NB4 (cell line): ENCODE data around the gene ZCCHC7.

Source experiments
- DNase-seq: peaks from one replicate; pipeline ENCODE4 v3.0.0; 2010; ENCODE audit warnings: low read depth
- H3K4me3 ChIP-seq: one replicate; pipeline ENCODE4 v1.5.1; 2011; ENCODE audit warnings: mild to moderate bottlenecking, low read depth, low read length, moderate library complexity
- MYC ChIP-seq: IDR thresholded peaks from 2 replicates; pipeline ENCODE4 v1.6.1; 2011; ENCODE audit warnings: low read depth, low read length
- POLR2A ChIP-seq: IDR thresholded peaks from 2 replicates; pipeline ENCODE4 v1.6.1; 2011; ENCODE audit warnings: mild to moderate bottlenecking; ENCODE audit not compliant: insufficient read length; ENCODE audit errors: extremely low read depth
- TF ChIP-seq, protein P1 (sequence below): IDR thresholded peaks from 2 replicates; pipeline ENCODE4 v1.6.1; 2011; ENCODE audit warnings: low read depth, low read length
- TF ChIP-seq, protein P2 (sequence below): IDR thresholded peaks from one replicate; pipeline ENCODE4 v1.5.1; 2012; ENCODE audit warnings: low read depth, low read length

The ZCCHC7 gene

DNA sequence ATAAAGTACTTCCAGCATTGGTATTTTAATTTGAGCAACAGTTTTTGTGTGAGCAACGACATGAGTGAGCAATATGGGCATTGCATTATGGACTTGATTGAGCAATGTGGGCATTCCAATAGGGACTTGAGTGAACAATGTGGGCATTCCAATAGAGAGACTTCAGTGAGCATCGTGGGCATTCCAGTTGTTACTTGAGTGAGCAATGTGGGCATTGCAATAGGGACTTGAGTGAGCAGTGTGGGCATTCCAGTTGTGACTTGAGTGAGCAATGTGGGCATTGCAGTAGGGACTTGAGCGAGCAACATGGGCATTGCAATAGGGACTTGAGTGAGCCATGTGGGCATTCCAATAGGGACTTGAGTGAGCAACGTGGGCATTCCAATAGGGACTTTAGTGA, 52.2 kb downstream of the ZCCHC7 start:
- H3K4me3 ChIP-seq: no peak overlapping the region
- TF ChIP-seq, protein P1, sequence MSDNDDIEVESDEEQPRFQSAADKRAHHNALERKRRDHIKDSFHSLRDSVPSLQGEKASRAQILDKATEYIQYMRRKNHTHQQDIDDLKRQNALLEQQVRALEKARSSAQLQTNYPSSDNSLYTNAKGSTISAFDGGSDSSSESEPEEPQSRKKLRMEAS: no peak
- TF ChIP-seq POLR2A (no peak), MYC (no peak)
- TF ChIP-seq, protein P2, sequence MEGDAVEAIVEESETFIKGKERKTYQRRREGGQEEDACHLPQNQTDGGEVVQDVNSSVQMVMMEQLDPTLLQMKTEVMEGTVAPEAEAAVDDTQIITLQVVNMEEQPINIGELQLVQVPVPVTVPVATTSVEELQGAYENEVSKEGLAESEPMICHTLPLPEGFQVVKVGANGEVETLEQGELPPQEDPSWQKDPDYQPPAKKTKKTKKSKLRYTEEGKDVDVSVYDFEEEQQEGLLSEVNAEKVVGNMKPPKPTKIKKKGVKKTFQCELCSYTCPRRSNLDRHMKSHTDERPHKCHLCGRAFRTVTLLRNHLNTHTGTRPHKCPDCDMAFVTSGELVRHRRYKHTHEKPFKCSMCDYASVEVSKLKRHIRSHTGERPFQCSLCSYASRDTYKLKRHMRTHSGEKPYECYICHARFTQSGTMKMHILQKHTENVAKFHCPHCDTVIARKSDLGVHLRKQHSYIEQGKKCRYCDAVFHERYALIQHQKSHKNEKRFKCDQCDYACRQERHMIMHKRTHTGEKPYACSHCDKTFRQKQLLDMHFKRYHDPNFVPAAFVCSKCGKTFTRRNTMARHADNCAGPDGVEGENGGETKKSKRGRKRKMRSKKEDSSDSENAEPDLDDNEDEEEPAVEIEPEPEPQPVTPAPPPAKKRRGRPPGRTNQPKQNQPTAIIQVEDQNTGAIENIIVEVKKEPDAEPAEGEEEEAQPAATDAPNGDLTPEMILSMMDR: no peak
- no peak for DNase-seq

DNA sequence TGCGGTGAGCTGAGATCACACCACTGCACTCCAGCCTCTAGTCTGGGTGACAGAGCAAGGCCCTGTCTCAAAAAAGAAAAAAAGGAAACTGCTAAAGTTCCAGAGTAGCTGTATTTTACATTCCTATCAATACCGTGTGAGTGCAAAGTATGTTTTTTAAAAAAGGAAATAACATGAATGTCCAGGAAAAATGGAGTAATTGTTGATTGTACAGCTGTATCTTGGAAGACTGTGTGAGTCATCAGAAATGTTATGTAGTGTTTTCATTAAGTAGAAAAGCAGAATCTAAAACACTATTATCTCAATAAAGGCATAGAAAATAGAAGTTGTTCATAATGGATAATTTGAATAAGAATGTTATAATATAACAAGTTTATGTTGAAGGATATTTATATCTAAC, 53.9 kb downstream of the ZCCHC7 start:
- no peak overlapping the region for H3K4me3 ChIP-seq
- TF ChIP-seq, protein P2: no peak
- TF ChIP-seq POLR2A: no peak
- TF ChIP-seq, protein P1: no peak
- TF ChIP-seq MYC: no peak

DNA sequence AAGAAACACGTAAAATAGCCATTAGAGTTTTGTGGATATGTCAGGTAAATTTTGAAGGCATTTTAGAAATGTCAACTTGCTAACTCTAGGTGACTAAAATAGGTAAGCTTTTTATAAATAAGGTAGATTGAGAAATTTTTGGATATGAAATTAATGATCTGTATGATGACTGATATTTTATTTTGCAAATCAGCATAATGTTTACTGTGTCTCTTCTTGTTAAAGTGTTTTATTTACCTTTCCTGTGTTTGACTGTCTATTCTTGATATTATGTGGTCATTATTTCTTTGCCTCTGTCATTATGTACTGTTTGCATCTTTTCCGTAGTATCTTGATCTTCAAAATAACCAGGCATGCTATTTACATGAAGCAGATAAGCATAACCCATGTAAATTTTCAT, 58.4 kb downstream of the ZCCHC7 start:
- no peak for DNase-seq
- H3K4me3 ChIP-seq: no peak overlapping the region
- TF ChIP-seq POLR2A: no peak
- TF ChIP-seq, protein P1: no peak
- no peak for TF ChIP-seq MYC
- TF ChIP-seq, protein P2: no peak

More for the DNA sequence above, 53.9 kb downstream of the ZCCHC7 start:
- DNase-seq: no peak

DNA sequence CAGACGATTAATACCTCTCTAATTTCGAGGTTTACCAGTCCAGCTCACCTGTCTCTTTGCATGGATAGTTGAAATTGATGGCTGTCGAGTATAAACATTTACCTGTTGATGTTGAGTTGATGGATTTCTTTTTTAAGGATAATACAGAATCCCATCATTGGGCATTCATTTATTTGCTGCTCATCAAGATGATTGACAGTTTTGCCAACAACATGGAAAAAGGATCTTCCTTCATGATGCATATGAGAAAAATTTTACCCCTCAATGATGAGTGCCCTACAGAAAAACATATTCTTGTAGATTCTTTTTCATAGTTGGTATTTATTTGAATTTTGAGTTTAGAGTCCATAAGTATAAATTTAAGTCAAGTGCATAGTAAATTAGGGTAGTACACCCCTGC, 59.2 kb downstream of the ZCCHC7 start:
- DNase-seq: no peak
- H3K4me3 ChIP-seq: no peak overlapping the region
- TF ChIP-seq POLR2A: no peak
- no peak for TF ChIP-seq MYC
- TF ChIP-seq, protein P1: no peak
- TF ChIP-seq, protein P2: no peak

DNA sequence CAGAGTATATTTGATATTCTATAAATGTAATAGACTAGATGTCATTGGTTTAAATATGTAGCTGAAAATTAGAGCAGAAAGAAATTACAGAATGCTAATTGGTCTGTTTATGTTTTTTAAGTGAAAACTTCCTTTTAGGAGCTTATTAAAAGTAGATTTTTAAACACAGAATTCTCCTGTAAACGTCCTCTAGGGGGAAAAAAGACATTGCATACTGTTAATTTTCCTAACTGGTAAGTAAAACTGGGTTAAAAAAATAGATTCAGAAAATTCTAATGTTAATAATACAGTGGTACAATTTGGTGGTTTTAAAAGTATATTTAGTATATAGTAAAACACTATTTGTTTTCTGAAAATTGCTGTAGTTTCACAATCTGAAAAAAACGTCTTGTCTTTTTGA, 59.8 kb downstream of the ZCCHC7 start:
- H3K4me3 ChIP-seq: no peak overlapping the region
- DNase-seq: no peak
- no peak for TF ChIP-seq MYC

DNA sequence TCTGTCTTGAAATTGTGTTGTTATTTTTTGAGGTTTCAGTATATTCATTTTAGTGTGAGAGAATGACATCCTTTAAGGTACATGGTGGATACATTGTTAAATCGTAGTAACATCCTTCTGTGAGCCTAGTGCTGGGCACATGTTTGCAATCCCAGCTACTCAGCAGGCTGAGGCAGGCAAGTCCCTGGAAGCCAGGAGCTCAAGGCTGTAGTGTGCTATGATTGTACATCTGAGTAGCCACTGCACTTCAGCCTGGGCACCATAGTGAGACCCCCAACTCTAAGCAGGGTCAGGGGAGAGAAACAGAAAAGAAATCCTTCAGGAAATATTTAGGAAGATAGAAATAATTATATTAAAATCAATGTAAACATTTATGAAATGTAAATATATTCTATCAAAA, 62.3 kb downstream of the ZCCHC7 start:
- DNase-seq: no peak
- no peak for TF ChIP-seq POLR2A
- no peak for TF ChIP-seq MYC
- TF ChIP-seq, protein P1: no peak
- TF ChIP-seq, protein P2: no peak
- no peak overlapping the region for H3K4me3 ChIP-seq
